ENCODE results near the gene COQ10A. TPM values are rescaled to one million over a fixed set of nuclear protein-coding genes. Genes with fewer than 3 reads are reported as not detected.

COQ10A gene
- total RNA-seq, 1 experiment from 2014 or later, result 3.8 TPM

DNA sequence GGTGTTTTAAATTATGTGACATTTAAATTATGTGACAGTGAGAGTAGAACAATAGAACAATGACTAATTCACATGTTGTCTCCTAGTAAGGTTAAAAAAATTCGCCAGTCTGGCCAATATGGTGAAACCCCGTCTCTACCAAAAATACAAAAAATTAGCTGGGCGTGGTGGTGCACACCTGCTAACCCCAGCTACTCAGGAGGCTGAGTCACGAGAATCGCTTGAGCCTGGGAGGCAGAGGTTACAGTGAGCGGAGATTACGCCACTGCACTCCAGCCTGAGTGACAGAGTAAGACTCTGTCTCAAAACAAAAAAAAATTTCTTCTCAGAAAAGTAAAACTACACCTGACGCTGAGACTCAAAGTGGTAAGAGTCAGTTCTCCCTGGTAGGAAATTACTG lies 30.7 kb downstream of the COQ10A start:
- no peaks in the 10 kb centered on the region for H3K9me3 Mint-ChIP-seq (ENCODE audit: unreplicated experiment)
- peak overlapping the region; percentile 25 for H3K4me3 Mint-ChIP-seq (ENCODE audit: unreplicated experiment)
- peaks cover 60% of the 10 kb centered on the region for H3K36me3 Mint-ChIP-seq (ENCODE audit: insufficient read depth, unreplicated experiment)
- BruUV-seq (replicated peaks), result no TSS peak
- no peaks in the 10 kb centered on the region for H3K27me3 Mint-ChIP-seq (ENCODE audit: insufficient read depth, unreplicated experiment)
- intact Hi-C loops (cut with micrococcal nuclease), result no loop called here
- POLR2A ChIA-PET, result interaction anchor here (0.6 to 3.9 kb wide), 3 partner anchors 9 to 61 kb away, joined by 4 to 27 read pairs (median 13); no protein-coding TSS in a partner anchor
- CTCF ChIA-PET, result interaction anchor here (0.6 to 1.9 kb wide), 8 partner anchors 15 to 192 kb away, joined by 3 to 8 read pairs (median 3); partner anchors contain the start of gene ANKRD52
- no peak for DNase-seq (ENCODE audit: unreplicated experiment)
- H3K27ac Mint-ChIP-seq (ENCODE audit: low read depth, unreplicated experiment), result no peak overlapping the region
- H3K4me1 Mint-ChIP-seq (ENCODE audit: insufficient read depth, unreplicated experiment), result peaks cover 18% of the 10 kb centered on the region
- TF ChIP-seq, protein P1, sequence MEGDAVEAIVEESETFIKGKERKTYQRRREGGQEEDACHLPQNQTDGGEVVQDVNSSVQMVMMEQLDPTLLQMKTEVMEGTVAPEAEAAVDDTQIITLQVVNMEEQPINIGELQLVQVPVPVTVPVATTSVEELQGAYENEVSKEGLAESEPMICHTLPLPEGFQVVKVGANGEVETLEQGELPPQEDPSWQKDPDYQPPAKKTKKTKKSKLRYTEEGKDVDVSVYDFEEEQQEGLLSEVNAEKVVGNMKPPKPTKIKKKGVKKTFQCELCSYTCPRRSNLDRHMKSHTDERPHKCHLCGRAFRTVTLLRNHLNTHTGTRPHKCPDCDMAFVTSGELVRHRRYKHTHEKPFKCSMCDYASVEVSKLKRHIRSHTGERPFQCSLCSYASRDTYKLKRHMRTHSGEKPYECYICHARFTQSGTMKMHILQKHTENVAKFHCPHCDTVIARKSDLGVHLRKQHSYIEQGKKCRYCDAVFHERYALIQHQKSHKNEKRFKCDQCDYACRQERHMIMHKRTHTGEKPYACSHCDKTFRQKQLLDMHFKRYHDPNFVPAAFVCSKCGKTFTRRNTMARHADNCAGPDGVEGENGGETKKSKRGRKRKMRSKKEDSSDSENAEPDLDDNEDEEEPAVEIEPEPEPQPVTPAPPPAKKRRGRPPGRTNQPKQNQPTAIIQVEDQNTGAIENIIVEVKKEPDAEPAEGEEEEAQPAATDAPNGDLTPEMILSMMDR (IDR thresholded peaks at IDR 0.05; ENCODE audit: unreplicated experiment), result no peak

DNA sequence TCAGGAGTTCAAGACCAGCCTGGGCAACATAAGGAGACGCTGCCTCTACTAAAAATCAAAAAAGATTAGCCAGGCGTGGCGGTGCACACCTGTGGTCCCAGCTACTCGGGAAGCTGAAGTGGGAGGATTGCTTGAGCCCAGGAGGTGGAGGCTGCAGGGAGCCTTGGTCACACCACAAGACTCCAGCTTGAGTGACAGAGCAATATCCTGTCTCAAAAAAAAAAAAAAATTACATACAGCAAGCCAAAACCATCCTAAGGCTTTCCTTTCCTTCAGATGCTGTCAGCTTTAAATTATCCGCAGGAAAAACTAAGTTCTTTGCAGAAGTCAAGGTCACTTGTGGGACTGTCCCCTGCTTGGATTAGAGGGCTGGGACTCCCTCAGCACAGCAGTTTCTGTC lies 32.1 kb downstream of the COQ10A start:
- peak overlapping the region; percentile 95 for H3K4me3 Mint-ChIP-seq (ENCODE audit: unreplicated experiment)
- ChIA-PET CTCF (interaction anchor here (0.6 to 1.2 kb wide), 5 partner anchors 8 to 107 kb away, joined by 3 to 4 read pairs (median 4); no protein-coding TSS in a partner anchor), POLR2A (interaction anchor here (0.6 to 3.9 kb wide), 38 partner anchors 8 to 481 kb away, joined by 3 to 27 read pairs (median 4); partner anchors contain the start of genes ANKRD52, ESYT1, MYL6 and ORMDL2)
- intact Hi-C loops (cut with micrococcal nuclease), result no loop called here
- TF ChIP-seq, protein P1 (IDR thresholded peaks at IDR 0.05; ENCODE audit: unreplicated experiment), result no peak
- DNase-seq (ENCODE audit: unreplicated experiment), result no peak
- no peaks in the 10 kb centered on the region for H3K27me3 Mint-ChIP-seq (ENCODE audit: insufficient read depth, unreplicated experiment)
- H3K36me3 Mint-ChIP-seq (ENCODE audit: insufficient read depth, unreplicated experiment), result peaks cover 68% of the 10 kb centered on the region
- H3K9me3 Mint-ChIP-seq (ENCODE audit: unreplicated experiment), result no peaks in the 10 kb centered on the region
- H3K4me1 Mint-ChIP-seq (ENCODE audit: insufficient read depth, unreplicated experiment), result peaks cover 19% of the 10 kb centered on the region
- no TSS peak for BruUV-seq (replicated peaks)
- H3K27ac Mint-ChIP-seq (ENCODE audit: low read depth, unreplicated experiment), result peak overlapping the region; percentile 84

DNA sequence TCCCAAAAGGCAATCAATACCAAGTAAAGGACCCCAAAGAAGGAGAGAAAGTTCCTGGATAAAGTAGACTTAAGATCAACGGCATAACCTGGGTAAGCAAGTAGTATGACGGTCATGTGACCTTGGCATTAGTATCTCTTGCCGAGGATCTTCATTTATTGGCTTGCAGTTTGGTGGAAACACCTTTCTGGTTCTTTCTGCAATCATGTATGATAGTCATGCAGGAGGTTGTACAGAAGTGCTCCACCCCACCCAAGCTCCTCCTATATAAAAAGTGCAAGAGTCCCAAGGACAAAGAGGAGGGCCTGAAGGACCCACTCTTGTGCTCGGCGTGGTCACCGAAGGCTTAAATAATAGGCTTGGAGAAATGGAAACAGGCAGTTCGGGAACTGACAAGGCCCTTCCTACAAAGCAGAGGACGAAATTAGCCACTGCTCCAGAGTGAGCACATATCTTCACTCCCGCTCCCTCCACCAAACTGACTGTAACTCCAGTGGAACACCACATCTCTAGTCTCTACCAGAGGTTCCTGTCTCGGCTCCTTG lies 32.6 kb downstream of the COQ10A start:
- H3K9me3 Mint-ChIP-seq (ENCODE audit: unreplicated experiment), result no peaks in the 10 kb centered on the region
- POLR2A ChIA-PET, result interaction anchor here (0.6 to 3.9 kb wide), 41 partner anchors 8 to 482 kb away, joined by 3 to 27 read pairs (median 4); partner anchors contain the start of genes ANKRD52, ESYT1, MYL6 and NACA
- intact Hi-C loops (cut with micrococcal nuclease), result no loop called here
- peak; percentile 45 for DNase-seq (ENCODE audit: unreplicated experiment)
- H3K36me3 Mint-ChIP-seq (ENCODE audit: insufficient read depth, unreplicated experiment), result peaks cover 68% of the 10 kb centered on the region
- peak overlapping the region; percentile 95 for H3K4me3 Mint-ChIP-seq (ENCODE audit: unreplicated experiment)
- H3K27me3 Mint-ChIP-seq (ENCODE audit: insufficient read depth, unreplicated experiment), result no peaks in the 10 kb centered on the region
- BruUV-seq (replicated peaks), result TSS peak; percentile 46
- TF ChIP-seq, protein P1 (IDR thresholded peaks at IDR 0.05; ENCODE audit: unreplicated experiment), result no peak
- CTCF ChIA-PET, result interaction anchor here (0.6 to 1.4 kb wide), 3 partner anchors 8 to 306 kb away, joined by 3 to 4 read pairs (median 4); partner anchors contain the start of gene ANKRD52
- H3K27ac Mint-ChIP-seq (ENCODE audit: low read depth, unreplicated experiment), result peak overlapping the region; percentile 84
- peaks cover 19% of the 10 kb centered on the region for H3K4me1 Mint-ChIP-seq (ENCODE audit: insufficient read depth, unreplicated experiment)

DNA sequence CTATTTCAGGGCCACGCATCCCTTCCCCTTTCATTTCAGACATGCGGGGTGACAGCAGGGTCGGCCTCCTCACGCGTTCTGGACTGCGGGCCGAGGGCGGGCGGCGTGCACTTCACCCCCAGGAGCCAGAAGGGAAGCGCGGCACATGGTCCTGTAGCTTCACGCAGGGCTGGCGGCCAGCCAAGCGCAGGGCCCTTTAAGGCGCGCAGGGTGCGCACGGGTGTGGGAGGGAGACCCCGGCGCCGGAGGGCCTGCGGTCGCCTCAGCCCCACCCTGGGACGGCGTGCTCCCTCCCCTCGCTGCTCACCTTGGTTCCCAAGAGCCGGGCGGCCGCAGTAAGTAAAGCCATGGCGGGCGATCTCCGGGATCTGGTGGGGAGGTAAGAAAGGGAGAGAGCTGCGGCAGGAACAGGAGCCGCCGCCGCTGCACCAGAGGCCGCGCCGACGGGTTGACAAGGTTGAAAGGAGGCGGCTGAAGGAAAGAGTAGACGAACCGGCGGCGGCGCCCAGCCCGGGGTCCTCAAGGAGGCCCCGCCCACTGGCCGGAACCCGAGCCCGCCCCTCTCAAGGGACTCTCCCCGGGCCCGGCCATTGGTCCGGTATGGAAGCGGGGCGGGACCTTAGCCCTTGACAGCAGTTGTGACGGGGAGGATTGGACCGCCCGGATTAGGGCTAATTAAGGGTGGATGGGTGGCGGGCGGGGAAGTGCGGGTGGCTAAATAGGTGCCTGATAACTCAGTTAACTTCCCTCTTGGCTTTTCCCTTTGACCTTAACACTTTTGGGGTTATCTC lies 33.3 kb downstream of the COQ10A start, which contains the start of gene CS:
Gene CS, minus strand, starts transcription at position 478 of the 791 bp plus-strand sequence. Its CDS starts 129 bp downstream, at position 349.
- peak; percentile 99 for DNase-seq (ENCODE audit: unreplicated experiment)
- Mint-ChIP-seq H3K4me3 (ENCODE audit: unreplicated experiment) (peak within 1 kb of the TSS; percentile 95), H3K27me3 (ENCODE audit: insufficient read depth, unreplicated experiment) (no peaks in the 10 kb centered on the region), H3K9me3 (ENCODE audit: unreplicated experiment) (no peaks in the 10 kb centered on the region), H3K27ac (ENCODE audit: low read depth, unreplicated experiment) (peak within 1 kb of the TSS; percentile 84), H3K36me3 (ENCODE audit: insufficient read depth, unreplicated experiment) (peaks cover 70% of the 10 kb centered on the region), H3K4me1 (ENCODE audit: insufficient read depth, unreplicated experiment) (peaks cover 19% of the 10 kb centered on the region)
- ChIA-PET POLR2A (interaction anchor here (0.6 to 3.9 kb wide), 33 partner anchors 8 to 869 kb away, joined by 3 to 27 read pairs (median 5); partner anchors contain the start of genes ANKRD52, ESYT1, NACA and ORMDL2), CTCF (interaction anchor here (0.6 to 1.4 kb wide), 4 partner anchors 9 to 305 kb away, joined by 3 to 4 read pairs (median 4); partner anchors contain the start of gene ANKRD52)
- TF ChIP-seq, protein P1 (IDR thresholded peaks at IDR 0.05; ENCODE audit: unreplicated experiment), result no peak
- BruUV-seq (replicated peaks), result no TSS peak
- intact Hi-C loops (cut with micrococcal nuclease), result loop anchor here (1.0 kb wide), 1 partner anchor 16 kb away; no protein-coding TSS in a partner anchor
